Subcutaneous adipose tissue (tissue), 4 donors: Measurements from ENCODE around the gene CRAMP1. TPM values are rescaled to one million over a fixed set of nuclear protein-coding genes. Genes with fewer than 3 reads are reported as not detected.

ENCODE experiments used
- total RNA-seq, 4 donors: library from RNA; depleted of rRNA; stranded (reverse); fragments of >200 nt; gene quantifications; one replicate each; pipeline ENCODE4 v1.1.0, GENCODE V29; 2016
- TF ChIP-seq, protein P1 (sequence below): fragments of 450-650 bp; IDR thresholded peaks from one replicate; pipeline ENCODE4 v1.5.1; 2016; ENCODE audit warnings: low read depth, mild to moderate bottlenecking, control low read depth, antibody characterized with exemption, moderate library complexity

Gene CRAMP1
- total RNA-seq, 4 donors from 2014 or later = 6.8 to 13.9 (median 8.7) TPM

DNA sequence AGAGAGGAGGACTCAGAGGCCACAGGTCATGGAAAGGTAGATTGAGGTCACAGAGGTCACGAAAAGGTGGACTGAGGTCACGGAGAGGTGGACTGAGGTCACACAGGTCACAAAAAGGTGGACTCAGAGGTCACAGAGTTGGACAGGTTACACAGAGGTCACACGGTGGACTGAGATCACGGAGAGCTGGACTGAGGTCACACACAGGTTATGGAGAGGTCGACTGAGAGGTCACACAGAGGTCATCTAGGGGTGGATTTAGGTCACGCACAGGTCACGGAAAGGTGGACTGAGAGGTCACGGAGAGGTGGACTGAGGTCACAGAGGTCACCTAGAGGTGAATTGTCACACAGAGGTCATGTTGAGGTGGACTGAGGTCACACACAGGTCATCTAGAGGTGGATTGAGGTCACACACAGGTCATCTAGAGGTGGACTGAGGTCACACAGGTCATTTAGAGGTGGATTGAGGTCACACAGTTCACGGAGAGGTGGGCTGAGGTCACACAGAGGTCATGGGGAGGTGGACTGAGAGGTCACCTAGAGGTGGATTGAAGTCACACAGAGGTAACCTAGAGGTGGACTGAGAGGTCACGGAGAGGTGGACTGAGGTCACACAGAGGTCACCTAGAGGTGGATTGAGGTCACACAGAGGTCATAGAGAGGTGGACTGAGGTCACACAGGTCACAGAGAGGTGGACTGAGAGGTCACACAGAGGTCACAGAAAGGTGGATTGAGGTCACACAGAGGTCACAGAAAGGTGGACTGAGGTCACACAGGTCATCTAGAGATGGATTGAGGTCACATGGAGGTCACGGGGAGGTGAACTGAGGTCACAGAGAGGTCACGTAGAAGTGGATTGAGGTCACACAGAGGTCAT lies 39.2 kb downstream of the CRAMP1 start:
- TF ChIP-seq, protein P1, sequence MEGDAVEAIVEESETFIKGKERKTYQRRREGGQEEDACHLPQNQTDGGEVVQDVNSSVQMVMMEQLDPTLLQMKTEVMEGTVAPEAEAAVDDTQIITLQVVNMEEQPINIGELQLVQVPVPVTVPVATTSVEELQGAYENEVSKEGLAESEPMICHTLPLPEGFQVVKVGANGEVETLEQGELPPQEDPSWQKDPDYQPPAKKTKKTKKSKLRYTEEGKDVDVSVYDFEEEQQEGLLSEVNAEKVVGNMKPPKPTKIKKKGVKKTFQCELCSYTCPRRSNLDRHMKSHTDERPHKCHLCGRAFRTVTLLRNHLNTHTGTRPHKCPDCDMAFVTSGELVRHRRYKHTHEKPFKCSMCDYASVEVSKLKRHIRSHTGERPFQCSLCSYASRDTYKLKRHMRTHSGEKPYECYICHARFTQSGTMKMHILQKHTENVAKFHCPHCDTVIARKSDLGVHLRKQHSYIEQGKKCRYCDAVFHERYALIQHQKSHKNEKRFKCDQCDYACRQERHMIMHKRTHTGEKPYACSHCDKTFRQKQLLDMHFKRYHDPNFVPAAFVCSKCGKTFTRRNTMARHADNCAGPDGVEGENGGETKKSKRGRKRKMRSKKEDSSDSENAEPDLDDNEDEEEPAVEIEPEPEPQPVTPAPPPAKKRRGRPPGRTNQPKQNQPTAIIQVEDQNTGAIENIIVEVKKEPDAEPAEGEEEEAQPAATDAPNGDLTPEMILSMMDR = no peak

DNA sequence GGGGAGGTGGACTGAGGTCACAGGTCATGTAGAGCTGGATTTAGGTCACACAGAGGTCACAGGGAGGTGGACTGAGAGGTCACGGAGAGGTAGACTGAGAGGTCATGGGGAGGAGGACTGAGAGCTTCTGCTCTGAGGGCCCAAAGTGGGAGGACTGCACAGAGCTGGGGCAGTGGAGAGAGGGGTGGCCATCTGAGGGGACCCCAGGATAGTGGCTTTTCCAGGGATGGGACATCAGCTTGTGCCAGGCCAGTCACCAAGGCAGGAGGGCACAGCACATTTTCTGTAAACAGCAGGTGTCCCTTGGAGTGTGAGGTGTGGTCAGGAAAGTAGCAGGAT lies 39.8 kb downstream of the CRAMP1 start:
- TF ChIP-seq, protein P1 = no peak

DNA sequence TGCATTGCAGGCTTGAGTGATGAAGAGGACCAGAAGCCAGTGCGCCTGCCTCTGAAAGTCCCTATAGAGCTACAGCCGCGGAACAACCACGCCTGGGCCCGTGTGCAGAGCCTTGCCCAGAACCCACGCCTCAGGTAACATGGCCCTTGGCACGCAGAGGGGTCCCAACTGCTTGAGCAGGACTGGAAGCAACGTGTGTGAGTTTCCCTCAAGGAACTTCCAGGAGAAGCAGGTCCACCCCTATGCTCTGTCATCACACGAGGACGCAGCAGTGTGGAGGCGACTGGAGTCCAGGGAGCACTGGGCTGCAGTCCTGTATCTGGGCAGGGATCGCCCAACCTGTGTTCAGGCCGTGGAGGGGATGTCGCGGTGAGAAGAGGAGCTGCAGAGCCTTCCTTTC lies 40.9 kb downstream of the CRAMP1 start:
- TF ChIP-seq, protein P1 = no peak

DNA sequence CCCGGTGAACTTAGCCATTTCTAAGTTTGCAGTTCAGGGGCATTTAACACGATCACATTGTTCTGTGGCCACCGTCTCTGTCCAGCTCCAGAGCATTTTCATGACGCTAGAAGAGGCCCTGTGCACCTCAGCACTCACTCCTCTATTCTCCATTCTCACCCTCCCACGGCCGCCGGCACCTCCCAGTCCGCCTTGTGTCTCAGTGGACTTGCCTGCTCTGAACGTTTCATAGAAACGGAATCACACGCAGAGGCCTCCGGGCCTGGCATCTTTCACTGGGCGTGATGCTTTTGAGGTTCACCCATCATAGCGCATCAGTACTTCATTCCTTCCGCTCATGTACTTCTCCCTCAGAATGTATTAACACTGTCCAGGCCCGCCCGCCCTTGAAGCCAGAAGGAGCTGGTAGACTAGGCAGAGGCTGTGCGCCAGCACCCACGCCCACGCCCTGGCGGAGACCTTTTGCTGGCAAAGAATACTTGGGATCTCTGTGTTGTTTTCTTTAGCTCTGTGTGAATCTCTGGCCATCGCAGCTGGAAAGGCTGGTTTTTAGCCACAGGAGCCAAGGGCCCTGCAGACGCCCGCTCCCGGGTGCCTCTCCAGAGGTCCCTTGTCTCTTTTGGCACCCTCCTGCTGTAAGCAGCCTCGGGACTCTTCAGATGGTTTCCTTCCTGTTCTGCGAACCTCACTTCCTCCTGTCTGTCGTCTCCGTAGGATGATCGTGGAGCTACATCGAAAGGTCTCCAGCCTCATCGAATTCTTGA lies 42.5 kb downstream of the CRAMP1 start:
- TF ChIP-seq, protein P1 = no peak

DNA sequence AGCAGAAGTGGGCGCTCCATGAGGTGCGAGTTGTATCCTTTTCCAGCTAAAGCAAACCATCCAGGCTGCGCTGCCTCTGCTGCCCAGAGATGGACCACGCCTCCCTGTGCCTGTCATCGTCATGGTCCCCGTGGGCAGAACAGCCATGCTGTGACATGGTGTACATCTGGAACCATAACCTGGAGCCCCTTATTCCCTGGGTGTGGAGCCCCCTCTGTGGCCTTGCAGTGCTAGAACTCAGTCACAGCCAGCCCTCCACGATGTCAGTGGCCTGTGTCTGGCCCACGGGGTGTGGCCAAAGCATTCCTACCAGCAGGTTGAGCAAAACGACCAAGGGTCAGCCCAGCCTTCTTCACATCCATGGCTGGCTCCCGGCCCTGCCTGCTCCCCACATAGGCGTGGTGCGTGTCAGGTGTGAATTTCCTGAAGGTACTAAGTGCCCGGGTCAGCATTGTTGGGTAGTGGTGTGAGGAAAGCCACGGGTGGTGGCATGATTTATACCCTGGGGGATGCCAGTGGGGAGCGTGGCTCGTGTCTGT lies 43.2 kb downstream of the CRAMP1 start:
- TF ChIP-seq, protein P1 = no peak

DNA sequence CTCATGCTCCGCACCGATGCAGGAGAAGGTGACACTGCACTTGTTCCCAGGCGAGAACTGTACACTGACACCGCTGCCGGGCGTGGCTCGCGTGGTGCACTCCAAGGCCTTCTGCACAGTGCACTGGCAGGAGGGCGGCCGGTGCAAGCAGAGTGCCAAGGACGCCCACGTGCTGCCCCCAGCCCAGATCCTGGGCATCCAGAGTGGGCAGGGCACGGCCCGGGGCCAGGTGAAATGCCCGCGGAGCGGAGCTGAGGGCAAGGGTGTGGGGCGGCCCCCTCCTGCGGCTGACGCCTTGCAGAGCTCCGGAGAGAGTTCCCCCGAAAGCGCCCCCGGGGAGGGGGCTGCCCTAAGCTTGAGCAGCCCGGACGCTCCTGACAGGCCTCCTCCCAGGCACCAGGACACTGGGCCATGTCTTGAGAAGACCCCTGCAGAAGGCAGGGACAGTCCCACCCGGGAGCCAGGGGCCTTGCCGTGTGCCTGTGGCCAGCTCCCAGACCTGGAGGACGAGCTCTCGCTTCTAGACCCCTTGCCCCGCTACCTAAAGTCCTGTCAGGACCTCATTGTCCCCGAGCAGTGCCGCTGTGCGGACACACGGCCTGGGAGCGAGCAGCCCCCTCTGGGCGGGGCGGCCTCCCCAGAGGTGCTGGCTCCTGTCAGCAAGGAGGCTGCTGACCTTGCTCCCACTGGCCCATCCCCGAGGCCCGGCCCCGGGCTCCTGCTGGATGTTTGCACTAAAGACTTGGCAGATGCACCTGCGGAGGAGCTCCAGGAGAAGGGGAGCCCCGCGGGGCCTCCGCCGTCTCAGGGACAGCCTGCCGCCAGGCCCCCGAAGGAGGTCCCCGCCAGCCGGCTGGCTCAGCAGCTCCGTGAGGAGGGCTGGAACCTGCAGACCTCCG lies 44.0 kb downstream of the CRAMP1 start:
- TF ChIP-seq, protein P1 = no peak
